Activated gamma-delta T cell (primary cell): Measurements from ENCODE around the gene PRR23E.

Experiments
- DNase-seq: peaks from one replicate; lab custom pipeline; 2025; lab: John Stamatoyannopoulos, UW

PRR23E gene

GRCh38 chr3:127185268-127185667 lies 7.7 kb upstream of the PRR23E start:
- no peak for DNase-seq

GRCh38 chr3:127185962-127186674 lies 6.8 kb upstream of the PRR23E start:
- DNase-seq: no peak

GRCh38 chr3:127187316-127187715 lies 5.6 kb upstream of the PRR23E start:
- no peak for DNase-seq

GRCh38 chr3:127193341-127193740 lies 410 bp downstream of the PRR23E start:
- DNase-seq: no peak

- DNase-seq: no peak
Measured at GRCh38 chr3:127193775-127194174, 844 bp downstream of the PRR23E start.

GRCh38 chr3:127194601-127195187 lies 1.8 kb downstream of the PRR23E start:
- DNase-seq: no peak

- DNase-seq: no peak
Measured at GRCh38 chr3:127195417-127195816, 2.5 kb downstream of the PRR23E start.

GRCh38 chr3:127196002-127196401 lies 3.1 kb downstream of the PRR23E start:
- no peak for DNase-seq

- DNase-seq: no peak
Measured at GRCh38 chr3:127196466-127197299, 3.8 kb downstream of the PRR23E start.

- no peak for DNase-seq
Measured at GRCh38 chr3:127197300-127198189, 4.6 kb downstream of the PRR23E start.

GRCh38 chr3:127200086-127200691 lies 7.3 kb downstream of the PRR23E start:
- no peak for DNase-seq

- no peak for DNase-seq
Measured at GRCh38 chr3:127203024-127203423, 10.1 kb downstream of the PRR23E start.

- no peak for DNase-seq
Measured at GRCh38 chr3:127204841-127205582, 12.1 kb downstream of the PRR23E start.

GRCh38 chr3:127206154-127206553 lies 13.2 kb downstream of the PRR23E start:
- DNase-seq: no peak

- DNase-seq: no peak
Measured at GRCh38 chr3:127206611-127207516, 13.9 kb downstream of the PRR23E start.

- no peak for DNase-seq
Measured at GRCh38 chr3:127207727-127208482, 15.0 kb downstream of the PRR23E start.

GRCh38 chr3:127208483-127209100 lies 15.7 kb downstream of the PRR23E start:
- DNase-seq: no peak

- DNase-seq: no peak
Measured at GRCh38 chr3:127209155-127209839, 16.4 kb downstream of the PRR23E start.
